ENCODE data around the gene TMOD2.

TMOD2 gene

DNA sequence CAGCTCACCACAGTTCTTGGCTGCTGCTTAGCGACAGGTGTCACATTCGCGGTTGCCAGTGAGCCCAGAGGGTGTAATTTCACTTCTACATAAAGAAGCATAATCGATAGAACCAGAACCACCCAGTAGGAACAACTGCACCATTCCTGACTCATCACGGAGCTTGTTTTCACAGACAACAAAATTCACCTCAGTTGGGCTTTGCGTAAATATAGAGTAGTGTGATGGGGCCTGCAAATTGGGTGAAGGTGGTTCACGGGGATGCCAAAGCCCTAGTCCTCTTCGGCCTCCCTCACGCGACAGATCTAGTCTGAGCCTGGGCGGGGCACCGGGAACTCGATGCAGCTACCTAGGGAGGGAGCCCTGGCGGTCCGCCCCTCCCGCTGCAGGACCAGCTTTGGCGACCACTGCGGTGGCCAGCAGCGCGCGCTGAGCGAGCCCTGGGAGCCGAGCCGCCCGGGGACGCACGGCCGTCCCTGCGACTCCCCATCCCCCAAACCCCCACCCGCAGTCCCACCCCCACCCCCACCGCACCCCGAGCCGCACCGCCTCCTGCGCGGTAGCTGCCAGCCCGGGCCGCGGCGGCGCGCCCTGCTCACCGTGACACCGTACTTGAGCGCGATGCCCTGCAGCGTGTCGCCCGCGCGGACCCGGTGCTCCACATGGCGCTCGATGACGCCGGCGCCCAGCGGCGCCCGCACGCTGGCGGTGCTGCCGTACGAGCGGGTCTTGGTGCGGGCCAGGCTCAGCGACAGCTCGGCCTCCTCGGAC, 14.5 kb upstream of the TMOD2 start:
- DNase-seq = no peak

DNA sequence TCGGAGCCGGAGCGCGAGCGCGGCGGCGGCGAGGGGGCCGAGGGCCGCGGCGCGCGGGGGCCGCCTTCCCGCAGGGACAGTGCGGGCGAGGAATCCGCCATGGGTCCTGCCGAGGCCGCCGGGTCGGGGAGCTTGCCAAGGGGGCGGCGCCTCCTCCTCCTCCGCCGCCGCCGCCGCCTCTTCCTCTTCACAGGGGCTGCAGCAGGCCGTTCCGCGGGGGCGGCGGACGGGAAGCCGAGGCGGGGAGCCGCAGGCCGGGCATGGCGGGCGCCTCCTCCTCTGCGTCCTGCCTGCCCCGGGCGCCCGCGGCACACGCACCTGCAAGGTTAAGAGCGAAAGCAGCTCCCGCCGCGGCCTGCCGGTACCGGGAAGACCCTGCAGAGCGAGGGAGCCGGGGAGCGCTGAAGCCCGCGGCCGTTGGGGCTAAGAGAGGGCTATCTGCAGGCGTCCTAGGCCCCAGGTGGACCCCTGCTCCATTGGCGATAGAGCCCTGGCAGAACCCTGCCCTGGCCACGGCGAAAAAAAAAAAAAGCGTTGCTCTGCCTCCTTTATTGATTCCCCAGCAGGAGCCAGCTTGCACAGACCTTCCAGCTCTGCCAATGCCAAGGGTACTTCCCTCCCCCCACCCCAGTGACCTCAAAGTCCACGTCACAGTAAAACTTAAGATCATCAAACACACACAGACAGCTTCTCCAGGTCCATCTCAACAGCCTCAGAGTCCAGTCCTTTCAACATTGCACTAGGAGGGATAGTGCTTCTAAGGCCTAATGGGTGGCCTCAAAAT, 13.7 kb upstream of the TMOD2 start, which contains the start of gene LYSMD2:
Gene LYSMD2 (minus strand): TSS at position 134 of the 784 bp plus-strand sequence. CDS start 33 bp downstream, at position 101.
- no peak for DNase-seq

DNA sequence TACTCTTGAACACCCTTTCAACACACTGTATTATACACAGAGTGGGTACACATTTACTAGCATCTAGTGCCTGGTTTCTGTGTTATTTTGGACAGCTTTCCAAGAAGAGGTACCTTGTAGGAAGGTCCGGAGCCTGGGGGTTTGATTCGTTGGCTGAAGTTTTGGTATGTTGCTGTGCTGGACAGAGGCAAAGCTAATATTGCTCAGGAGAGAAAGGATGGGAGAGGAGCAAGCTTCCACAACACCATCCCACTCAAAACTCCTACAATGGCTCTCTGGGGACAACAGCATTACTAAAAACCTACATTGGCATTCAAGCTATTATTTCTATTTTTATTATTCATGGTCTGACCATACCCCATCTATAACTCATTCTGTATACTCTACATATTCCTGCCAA, 12.8 kb upstream of the TMOD2 start:
- DNase-seq = no peak

DNA sequence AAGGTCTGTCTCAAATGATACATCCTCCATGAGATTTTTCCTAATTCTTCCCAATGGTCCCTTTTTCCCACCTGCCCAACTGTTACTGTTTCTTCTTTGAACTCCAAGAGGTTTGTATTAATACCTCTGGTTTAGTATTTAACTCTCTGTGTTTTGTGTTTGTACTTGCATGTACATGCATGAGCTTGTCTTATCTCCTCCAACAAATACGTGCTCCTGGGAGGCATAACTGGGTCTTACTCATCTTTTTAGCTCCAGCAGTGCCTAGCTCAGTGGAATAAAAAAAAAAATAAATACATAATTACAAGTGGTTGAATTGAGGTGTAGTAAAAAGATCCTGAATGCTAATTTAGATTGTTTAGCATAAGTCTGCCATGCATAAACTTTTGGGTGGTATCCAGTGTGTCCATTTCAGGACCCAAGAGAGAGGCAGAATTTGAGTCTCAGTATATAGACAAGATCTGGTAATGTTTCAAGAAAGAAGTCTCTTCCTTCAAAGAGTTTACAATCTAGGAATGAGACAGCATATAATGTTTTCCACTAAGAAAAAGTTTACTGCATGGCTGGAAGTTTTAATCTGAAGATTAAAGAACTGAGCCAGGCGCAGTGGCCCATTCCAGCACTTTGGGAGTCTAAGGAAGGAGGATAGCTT, 12.2 kb upstream of the TMOD2 start:
- no peak for DNase-seq

DNA sequence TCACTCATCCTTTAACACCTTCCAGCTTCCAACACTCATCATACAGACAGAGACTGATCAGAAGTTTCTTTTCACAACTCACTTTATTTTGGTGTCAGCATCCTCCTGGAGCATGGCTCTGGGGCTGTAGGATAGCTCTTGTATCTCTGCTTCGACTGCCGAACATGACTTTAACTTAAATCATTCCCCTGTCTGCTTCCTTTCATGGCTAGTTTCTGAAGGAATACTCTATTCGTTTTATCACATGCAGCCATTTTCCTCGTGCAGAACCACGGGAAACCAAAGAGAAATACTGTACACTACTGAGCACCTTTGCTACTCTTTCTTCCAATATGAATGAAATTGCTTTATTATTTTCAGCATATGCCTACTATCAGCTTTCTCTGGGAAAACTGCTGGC, 2.1 kb upstream of the TMOD2 start:
- DNase-seq = no peak

DNA sequence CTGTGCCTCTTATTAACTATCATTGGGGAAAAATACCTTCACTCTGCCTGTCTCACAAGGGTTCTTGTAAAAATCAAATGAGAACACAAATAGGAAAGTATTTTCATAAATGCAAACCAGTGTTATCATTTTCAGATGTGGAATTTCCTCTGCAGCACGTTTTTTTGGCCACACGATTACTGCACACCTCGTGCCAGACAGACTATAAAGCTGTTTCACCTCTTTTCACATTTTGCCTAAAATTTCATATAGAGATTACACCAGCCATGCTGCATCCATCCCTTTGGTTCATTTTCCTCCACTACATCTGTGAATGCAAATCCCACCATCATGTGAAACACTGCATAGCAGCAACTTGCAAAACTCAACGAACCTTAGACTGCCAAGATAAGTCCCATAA, 1.2 kb upstream of the TMOD2 start:
- DNase-seq = no peak

DNA sequence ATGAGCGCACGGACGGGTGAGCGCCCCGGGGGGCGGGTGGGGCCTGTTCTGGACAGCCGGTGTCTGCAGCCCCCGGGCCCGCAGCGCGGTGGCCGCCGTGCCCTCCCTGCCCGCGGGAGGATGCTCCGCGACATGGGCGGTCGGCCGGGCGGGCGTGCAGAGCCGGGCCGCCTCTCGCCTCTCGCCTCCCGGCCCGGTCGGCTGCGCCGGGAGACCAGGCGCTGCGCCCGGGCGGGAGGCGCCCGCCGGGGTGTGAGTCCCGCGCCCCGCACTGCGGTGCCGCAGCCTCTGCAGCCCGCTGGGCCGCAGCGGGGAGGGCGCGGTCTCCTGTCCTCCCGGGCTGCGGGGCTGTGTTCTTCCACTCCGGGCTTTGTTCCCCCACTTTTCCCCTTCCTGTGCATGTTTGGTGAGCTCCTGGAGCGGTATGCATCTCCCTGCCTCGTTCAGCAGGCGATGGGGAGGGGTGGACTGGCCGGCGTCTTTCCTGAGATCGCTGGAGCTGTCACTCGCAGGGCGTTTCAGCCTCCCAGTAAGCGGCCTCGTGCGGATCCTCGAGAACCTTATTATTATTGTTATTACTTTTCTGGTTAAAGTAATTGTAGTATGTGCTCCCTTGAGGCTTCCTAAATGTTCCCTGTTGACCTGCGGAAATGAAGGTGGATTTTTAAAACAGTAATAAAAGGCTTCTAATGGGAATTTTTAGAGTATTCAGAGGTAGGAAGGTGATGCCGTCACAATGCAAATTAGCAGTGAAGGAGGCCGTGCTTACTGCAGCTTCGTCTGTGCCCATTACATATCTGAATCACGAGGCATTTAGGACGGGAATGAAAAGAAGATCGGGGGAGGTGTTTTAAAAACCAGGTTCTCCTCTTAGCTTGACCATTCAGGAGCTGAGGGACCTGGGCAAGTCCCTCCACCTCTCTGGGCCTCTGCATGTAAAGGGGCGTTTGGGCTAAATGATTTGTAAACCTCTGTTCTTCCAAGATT, 593 bp downstream of the TMOD2 start:
- no peak for DNase-seq

DNA sequence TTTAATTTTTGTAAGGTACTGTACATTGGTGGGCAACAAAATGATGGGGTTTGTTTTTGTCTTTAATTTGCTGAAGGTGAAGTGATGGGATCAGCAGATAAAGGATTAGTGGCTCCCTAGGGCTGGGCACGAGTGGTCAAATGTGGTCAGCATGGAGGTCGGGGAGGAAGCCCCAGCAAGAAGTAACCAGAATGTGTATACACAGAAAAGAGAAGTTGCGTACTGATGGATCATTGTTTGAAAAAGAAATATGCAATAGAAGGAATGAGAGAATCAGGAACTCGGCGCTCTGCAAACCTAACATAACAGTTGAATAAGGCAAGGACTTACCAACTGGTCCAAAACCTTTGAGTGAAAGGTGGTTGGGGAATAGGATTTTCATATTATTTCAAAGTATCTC, 1.5 kb downstream of the TMOD2 start:
- no peak for DNase-seq

DNA sequence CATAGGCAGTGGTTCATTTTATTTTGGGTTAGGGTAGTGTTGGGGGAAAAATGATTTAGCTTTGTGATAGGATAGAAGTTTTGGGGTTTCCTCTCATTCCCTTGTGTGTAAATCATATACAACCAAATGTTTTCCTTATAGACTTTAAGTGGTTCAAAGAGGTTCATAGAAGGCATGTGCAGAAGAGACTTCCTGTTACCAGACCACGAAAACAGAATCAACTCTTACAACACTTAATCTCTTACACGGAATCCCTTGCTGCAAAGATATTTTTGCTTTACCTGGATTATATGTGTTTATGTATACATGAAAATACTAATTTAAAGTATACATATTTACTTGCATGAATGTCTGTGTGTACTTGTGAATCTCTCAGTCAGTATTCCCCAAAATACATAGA, 2.9 kb downstream of the TMOD2 start:
- no peak for DNase-seq

DNA sequence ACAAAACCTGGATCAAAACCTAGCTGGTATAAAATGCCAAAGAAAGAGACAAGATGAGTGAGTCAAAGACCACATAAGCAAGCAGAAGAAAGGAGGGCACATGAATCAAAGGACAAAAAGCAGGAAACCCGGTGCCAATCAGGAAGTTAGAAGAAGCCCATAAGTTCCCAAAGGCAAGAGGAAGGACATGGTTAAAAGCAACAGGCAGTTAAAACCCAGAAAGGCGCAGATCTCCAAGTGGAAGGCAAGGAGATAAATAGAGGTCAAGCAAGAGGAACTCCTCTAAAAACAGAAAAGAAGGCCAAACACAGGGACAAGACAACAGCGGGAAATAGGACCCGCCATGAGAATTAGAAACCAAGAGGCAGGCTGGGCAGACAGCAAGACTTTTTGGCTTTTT, 4.4 kb downstream of the TMOD2 start:
- DNase-seq = no peak

DNA sequence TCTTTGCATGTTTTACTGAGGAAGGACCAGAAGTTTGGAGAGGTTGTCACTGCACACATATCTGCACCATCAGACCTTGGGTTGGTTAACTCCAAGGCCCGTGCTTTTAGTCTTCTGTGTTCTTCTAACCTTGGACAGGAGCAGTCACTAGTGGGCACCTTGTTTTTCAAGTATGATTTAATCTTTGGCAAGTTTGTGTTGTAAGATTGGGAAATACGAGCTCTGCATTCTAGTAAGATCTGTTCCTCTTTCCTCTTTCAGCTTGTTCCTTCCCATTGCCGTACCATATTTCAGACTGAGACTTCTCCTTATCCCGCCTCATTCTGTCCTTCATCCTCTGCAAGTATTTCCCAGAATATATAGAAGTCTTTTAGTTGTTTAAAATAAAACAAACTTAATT, 5.1 kb downstream of the TMOD2 start:
- DNase-seq = no peak

DNA sequence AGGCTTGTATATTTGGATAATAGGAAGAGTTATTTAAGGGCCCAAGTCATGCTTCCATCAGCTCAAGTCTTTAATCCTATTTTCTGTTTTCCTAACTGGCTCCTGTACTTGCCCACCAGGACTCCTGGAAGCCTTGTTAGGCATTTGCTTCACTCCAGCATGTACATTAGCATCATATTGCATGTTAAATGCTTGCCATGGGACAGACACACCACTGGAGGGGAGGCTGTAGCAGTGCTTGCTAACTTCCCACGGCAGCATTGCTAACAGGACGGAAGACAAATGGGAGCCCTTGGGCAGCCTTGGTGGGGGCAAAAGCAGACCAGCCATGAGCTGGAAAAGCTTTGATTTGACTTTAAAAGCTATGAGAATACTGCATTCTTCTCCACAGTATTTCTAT, 6.1 kb downstream of the TMOD2 start:
- DNase-seq = no peak

DNA sequence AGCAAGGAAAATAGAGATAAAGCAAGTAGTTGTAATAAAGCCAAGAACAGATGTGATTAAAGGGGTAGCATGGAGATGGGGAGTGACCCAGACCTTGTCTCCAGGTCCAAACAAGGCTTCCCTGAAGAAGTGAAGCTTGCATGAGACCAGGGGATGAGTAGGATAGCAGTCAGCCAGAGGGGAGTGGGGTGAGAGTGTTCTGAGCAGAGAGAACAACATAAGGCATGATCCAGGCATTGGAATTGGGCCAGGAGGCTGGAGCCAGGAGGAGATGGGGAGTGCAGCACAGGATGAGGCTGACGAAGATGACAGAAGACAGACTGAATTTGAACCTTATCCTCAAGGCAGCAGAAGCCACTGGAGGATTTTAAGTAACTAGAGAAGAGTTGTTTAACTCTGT, 7.2 kb downstream of the TMOD2 start:
- no peak for DNase-seq

DNA sequence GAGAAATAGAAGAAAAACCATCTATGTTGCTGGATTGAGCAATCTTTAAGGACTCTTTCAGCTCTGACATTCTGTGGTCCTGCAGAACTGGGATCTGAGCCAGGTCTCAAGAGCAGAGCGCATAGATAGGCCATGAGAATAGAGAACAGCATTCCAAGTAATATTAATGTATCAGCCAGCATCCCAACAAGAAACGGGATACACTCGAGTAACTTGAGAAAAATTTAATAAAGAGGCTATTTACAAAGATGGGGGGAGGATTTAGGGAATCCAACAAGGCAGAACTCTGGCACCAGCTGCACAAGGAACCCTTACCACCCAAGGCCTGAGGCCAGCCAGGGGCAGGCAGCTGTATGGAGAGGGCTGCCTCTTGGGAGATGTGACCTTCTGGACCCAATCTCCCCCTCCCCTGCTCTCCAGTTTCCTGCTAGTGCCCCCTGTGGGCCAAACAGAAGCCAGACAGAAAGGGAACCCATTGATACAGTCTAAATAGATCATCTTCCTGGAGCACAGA, 8.2 kb downstream of the TMOD2 start:
- peak; percentile 27 for DNase-seq

DNA sequence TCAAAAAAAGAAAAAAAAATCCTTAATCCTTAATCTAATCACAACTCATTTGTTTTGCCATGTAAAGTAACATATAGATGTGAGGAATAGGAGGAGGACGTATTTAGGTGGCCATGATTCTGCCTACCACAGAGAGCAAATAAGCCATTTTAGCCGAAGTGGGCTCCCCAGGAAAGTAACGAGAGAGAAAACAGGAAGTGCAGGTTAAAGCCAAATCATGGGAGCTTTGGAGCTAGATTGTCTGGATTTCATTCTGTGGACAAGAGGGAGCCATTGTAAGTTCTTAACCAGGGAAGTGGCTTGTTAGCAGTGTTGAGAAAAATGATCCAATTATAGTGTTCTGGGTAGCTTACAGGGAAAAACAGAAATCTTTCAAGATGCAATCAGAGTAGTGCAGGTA, 9.4 kb downstream of the TMOD2 start:
- no peak for DNase-seq

DNA sequence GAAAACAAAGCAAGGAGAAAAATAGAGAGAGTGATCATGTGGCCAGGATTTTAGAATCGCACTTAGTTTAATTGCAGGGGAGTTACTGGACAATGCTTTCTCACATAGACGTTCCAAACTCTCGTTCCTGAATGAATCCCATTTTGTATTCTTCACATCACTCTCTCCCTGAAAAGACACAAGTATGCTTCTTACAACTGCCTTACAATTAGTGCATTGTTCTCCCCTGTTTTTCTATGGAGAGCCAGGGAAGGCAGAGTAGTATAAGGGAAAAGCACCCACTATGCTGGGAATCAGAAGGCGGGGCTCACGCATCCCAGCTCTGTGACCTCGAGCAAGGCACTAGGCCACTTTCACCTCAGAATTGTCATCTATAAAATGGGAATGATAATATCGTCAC, 14.4 kb downstream of the TMOD2 start:
- DNase-seq = no peak

DNA sequence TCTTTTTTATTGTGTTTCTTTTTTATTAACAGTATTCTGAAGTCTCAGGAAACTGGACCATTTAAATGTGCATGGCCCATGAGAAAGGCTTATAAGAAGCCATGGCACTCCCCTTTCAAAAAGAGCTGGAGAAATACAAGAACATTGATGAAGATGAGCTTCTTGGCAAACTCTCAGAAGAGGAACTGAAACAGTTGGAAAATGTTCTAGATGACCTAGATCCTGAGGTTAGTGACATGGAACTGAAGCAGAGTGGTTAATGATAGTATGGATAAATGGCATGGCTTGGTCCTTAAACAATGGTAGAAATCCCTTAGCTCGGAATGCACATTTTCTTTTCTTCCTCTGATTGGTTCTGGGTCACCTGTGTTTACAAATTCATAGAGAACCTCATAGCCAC, 14.9 kb downstream of the TMOD2 start:
- no peak for DNase-seq

DNA sequence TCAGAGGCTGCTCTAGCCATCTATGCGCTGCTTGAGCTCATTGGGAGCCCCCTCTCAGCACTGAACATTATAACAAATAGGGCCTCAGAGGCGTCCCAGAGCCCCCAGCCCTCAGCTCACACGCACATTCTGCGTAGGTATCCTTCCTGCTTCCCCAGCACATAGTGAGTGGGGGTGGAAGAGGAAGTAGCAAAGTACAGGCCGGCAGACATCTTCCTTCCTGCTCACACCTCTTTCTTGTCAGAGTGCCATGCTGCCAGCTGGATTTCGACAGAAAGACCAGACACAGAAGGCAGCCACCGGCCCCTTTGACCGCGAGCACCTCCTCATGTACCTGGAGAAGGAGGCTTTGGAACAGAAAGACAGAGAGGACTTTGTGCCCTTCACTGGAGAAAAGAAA, 16.6 kb downstream of the TMOD2 start:
- DNase-seq = no peak

DNA sequence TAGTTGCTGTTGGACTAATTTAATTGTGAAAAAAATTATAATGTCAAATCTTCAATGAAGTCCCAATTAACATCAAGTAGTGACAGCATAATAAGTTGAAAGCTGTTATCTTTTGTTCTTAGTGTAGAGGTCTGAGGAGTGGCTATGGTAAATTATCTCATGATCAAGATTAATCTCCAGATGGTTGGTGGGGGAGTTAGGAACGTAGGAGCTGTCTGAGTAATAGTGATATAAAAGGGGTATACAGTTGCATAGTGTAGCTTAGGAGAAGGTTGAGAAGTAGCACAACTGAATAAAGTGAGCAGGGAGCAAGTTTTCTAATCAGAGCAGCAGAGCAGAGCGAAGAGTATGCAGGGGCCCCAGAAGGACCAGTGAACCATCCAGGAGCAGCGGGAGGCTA, 19.5 kb downstream of the TMOD2 start:
- DNase-seq = no peak

DNA sequence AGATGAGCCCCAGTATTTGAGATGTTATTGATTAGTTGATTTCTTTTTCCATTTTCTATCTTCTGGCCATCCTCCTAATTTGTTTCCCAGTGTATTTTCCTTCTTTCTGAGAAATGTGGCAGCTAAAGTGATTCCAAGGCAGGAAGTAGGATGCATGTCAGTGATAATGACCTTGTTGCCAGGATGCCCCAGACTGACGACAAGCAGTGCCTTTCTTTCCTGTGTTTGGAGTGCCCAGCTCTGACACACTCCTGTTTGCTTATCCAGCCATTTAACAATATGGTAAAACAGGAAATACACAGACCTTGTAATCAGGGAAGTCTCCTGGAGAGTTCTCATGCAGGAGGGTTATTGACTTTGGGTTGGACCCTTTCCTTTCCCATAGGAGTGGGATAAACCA, 20.4 kb downstream of the TMOD2 start:
- no peak for DNase-seq

DNA sequence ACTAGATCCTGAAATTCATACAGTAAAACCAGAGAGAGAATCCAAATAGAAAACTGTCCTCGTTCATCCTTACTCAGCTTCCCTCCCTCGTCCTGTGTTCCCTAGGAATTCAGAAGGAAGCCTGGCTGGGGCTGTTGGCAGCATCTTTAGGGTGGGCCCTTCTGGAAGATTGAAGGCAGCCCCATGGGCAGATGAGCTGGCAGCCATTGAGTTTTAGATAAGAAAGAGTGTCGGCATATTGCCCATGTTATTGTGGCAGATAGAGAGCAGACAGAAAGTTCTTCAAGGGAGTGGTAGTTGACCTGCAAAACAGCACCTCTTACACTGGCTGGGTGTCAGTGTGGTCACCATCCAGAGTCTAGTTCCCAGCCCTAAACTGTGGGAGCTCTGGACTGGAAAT, 23.5 kb downstream of the TMOD2 start:
- no peak for DNase-seq

Measured in NCI-H510A (cell line).